HEK293 (cell line): ENCODE data around the gene HPS4.

Experiments used
- ZBTB11 ChIP-seq: fragments of 450-650 bp; formaldehyde crosslinking; conservative IDR thresholded peaks from 2 replicates; pipeline ENCODE4 v1.5.1; 2016; ENCODE audit warnings: low read depth, missing biosample characterization, missing genetic modification characterization
- ZNF335 ChIP-seq: fragments of 450-650 bp; formaldehyde crosslinking; conservative IDR thresholded peaks from 2 replicates; pipeline ENCODE4 v1.5.1; 2016; ENCODE audit warnings: missing biosample characterization, missing genetic modification characterization
- TF ChIP-seq, protein P1 (sequence below): fragments of 450-650 bp; formaldehyde crosslinking; IDR thresholded peaks from 2 replicates; pipeline ENCODE4 v1.5.1; 2016; ENCODE audit warnings: missing biosample characterization, missing genetic modification characterization

DNA sequence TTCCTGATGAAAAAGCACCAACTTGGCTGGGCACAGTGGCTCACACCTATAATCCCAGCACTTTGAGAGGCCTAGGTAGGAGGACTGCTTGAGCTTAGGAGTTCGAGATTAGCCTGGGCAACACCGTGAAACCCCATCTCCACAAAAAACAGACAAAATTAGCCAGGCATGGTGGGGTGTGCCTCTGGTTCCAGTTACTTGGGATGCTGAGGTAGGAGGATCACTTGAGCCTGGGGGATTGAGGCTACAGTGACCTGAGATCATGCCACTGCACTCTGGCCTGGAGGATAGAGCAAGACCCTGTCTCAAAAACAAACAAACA lies 3.0 kb downstream of the HPS4 start:
- TF ChIP-seq ZBTB11 (tag by site-specific recombination) (no peak), ZNF335 (tag by site-specific recombination) (peak; percentile 67)
- TF ChIP-seq, protein P1, sequence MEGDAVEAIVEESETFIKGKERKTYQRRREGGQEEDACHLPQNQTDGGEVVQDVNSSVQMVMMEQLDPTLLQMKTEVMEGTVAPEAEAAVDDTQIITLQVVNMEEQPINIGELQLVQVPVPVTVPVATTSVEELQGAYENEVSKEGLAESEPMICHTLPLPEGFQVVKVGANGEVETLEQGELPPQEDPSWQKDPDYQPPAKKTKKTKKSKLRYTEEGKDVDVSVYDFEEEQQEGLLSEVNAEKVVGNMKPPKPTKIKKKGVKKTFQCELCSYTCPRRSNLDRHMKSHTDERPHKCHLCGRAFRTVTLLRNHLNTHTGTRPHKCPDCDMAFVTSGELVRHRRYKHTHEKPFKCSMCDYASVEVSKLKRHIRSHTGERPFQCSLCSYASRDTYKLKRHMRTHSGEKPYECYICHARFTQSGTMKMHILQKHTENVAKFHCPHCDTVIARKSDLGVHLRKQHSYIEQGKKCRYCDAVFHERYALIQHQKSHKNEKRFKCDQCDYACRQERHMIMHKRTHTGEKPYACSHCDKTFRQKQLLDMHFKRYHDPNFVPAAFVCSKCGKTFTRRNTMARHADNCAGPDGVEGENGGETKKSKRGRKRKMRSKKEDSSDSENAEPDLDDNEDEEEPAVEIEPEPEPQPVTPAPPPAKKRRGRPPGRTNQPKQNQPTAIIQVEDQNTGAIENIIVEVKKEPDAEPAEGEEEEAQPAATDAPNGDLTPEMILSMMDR (tag by site-specific recombination) = no peak
